Measurements from ENCODE around the gene ZNF583.
A peak's percentile ranks its signal among the peaks of the same experiment; 100 is the strongest.

Gene ZNF583

GRCh38 chr19:56403764-56404704 is at the start of gene ZNF583:
TSS of gene ZNF583 (plus strand) at chr19:56404332. CDS start at chr19:56407115, 2,783 bp downstream.
- DNase-seq: peak; percentile 23

GRCh38 chr19:56355517-56355916 is 48.6 kb upstream of the ZNF583 start:
- DNase-seq: no peak

- DNase-seq: no peak
Measured at GRCh38 chr19:56356944-56357343, 47.2 kb upstream of the ZNF583 start.

GRCh38 chr19:56360841-56361240 is 43.3 kb upstream of the ZNF583 start:
- no peak for DNase-seq

- DNase-seq: no peak
Measured at GRCh38 chr19:56367829-56368711, 36.1 kb upstream of the ZNF583 start.

GRCh38 chr19:56369886-56370676 is 34.1 kb upstream of the ZNF583 start:
- DNase-seq: no peak

- DNase-seq: no peak
Measured at GRCh38 chr19:56372281-56372680, 31.9 kb upstream of the ZNF583 start.

GRCh38 chr19:56377105-56377924 is 26.8 kb upstream of the ZNF583 start:
- DNase-seq: no peak

- no peak for DNase-seq
Measured at GRCh38 chr19:56383826-56384605, 20.1 kb upstream of the ZNF583 start.

- DNase-seq: no peak
Measured at GRCh38 chr19:56393119-56394012, 10.8 kb upstream of the ZNF583 start, which contains the start of gene ZNF582. TSS of gene ZNF582 (minus strand) at chr19:56393534. CDS start at chr19:56391752, 1,782 bp downstream.

GRCh38 chr19:56398809-56399208 is 5.3 kb upstream of the ZNF583 start:
- DNase-seq: no peak

GRCh38 chr19:56400485-56400884 is 3.6 kb upstream of the ZNF583 start:
- DNase-seq: no peak

- no peak for DNase-seq
Measured at GRCh38 chr19:56403261-56403660, 871 bp upstream of the ZNF583 start.

- DNase-seq: no peak
Measured at GRCh38 chr19:56404705-56405056, 549 bp downstream of the ZNF583 start.

- DNase-seq: no peak
Measured at GRCh38 chr19:56405062-56405461, 930 bp downstream of the ZNF583 start.

- DNase-seq: no peak
Measured at GRCh38 chr19:56423276-56423984, 19.3 kb downstream of the ZNF583 start.

GRCh38 chr19:56423985-56424353 is 19.8 kb downstream of the ZNF583 start:
- no peak for DNase-seq

- DNase-seq: no peak
Measured at GRCh38 chr19:56441206-56441792, 37.2 kb downstream of the ZNF583 start.

- no peak for DNase-seq
Measured at GRCh38 chr19:56474308-56474707, 70.2 kb downstream of the ZNF583 start.

Data from NCI-H1417 treated with DMSO at 0.1 percent for 48 hours (cell line).